HepG2 (cell line): ENCODE results near the gene HLA-DOA. TPM values are rescaled to one million over a fixed set of nuclear protein-coding genes. Genes with fewer than 3 reads are reported as not detected.
A peak's percentile ranks its signal among the peaks of the same experiment; 100 is the strongest.

Experiments used
- ATRX ChIP-seq: sonication (generic); formaldehyde crosslinking; IDR thresholded peaks from 2 replicates; pipeline ENCODE4 v1.4.0; 2020; ENCODE audit warnings: missing genetic modification reagents, borderline replicate concordance
- EZH2 ChIP-seq: conservative IDR thresholded peaks from 2 replicates; pipeline ENCODE4 v1.6.1; 2012; ENCODE audit warnings: mild to moderate bottlenecking, low read depth, low read length, moderate library complexity
- HHEX ChIP-seq: IDR thresholded peaks from 2 replicates; pipeline ENCODE4 v1.6.1; 2016; ENCODE audit warnings: control low read depth
- HOXA7 ChIP-seq: sonication (generic); formaldehyde crosslinking; IDR thresholded peaks from 2 replicates; pipeline ENCODE4 v1.8.1; 2022; ENCODE audit warnings: mild to moderate bottlenecking, missing genetic modification reagents, moderate library complexity
- JUNB ChIP-seq: sonication (generic); formaldehyde crosslinking; IDR thresholded peaks from 2 replicates; pipeline ENCODE4 v1.8.0; 2022; ENCODE audit warnings: missing genetic modification reagents, mild to moderate bottlenecking, borderline replicate concordance
- KMT2A ChIP-seq: sonication (generic); formaldehyde crosslinking; IDR thresholded peaks from 2 replicates; pipeline ENCODE4 v1.4.0; 2020; ENCODE audit warnings: missing genetic modification reagents
- NFAT5 ChIP-seq: sonication (generic); formaldehyde crosslinking; IDR thresholded peaks from 2 replicates; pipeline ENCODE4 v1.4.0; 2020; ENCODE audit warnings: missing genetic modification reagents
- NFRKB ChIP-seq: fragments of 450-650 bp; IDR thresholded peaks from 2 replicates; pipeline ENCODE4 v1.6.1; 2017
- PATZ1 ChIP-seq: sonication (generic); formaldehyde crosslinking; IDR thresholded peaks from 2 replicates; pipeline ENCODE4 v1.4.0; 2020; ENCODE audit warnings: missing genetic modification reagents
- PAWR ChIP-seq: sonication (generic); formaldehyde crosslinking; IDR thresholded peaks from 2 replicates; pipeline ENCODE4 v1.4.0; 2020; ENCODE audit warnings: missing genetic modification reagents, mild to moderate bottlenecking, borderline replicate concordance
- REL ChIP-seq: sonication (generic); formaldehyde crosslinking; conservative IDR thresholded peaks from 2 replicates; pipeline ENCODE4 v1.8.0; 2022; ENCODE audit warnings: mild to moderate bottlenecking, missing genetic modification reagents, moderate library complexity
- SAFB2 ChIP-seq: sonication (generic); formaldehyde crosslinking; IDR thresholded peaks from 2 replicates; pipeline ENCODE4 v1.5.1; 2020; ENCODE audit warnings: missing genetic modification reagents, low read depth, mild to moderate bottlenecking, borderline replicate concordance
- ZNF280D ChIP-seq: sonication (generic); formaldehyde crosslinking; IDR thresholded peaks from 2 replicates; pipeline ENCODE4 v1.5.1; 2020; ENCODE audit warnings: mild to moderate bottlenecking, missing genetic modification reagents
- ZNF317 ChIP-seq: sonication (generic); formaldehyde crosslinking; IDR thresholded peaks from 2 replicates; pipeline ENCODE4 v1.5.0; 2020; ENCODE audit warnings: mild to moderate bottlenecking, missing genetic modification reagents
- ZNF589 ChIP-seq: sonication (generic); formaldehyde crosslinking; conservative IDR thresholded peaks from 2 replicates; pipeline ENCODE4 v1.8.0; 2022; ENCODE audit warnings: mild to moderate bottlenecking, moderate library complexity, missing genetic modification reagents
- ZNF615 ChIP-seq: sonication (generic); formaldehyde crosslinking; IDR thresholded peaks from 2 replicates; pipeline ENCODE4 v1.5.0; 2020; ENCODE audit warnings: mild to moderate bottlenecking, missing genetic modification reagents, borderline replicate concordance
- polyA plus RNA-seq, 8 experiments: library from polyadenylated mRNA; depleted of rRNA in 3 of 8; stranded (reverse) in 7 of 8; unstranded in 1 of 8; fragments of >200 nt; fragmentation: Illumina TruSeq in 4 of 8; extraction: Trizol in 4 of 8; gene quantifications; 2 replicates each; pipeline versions ENCODE4 v1.2.1 to v1.2.3, GENCODE V29; 2011 to 2016; ENCODE audit warnings: low read depth in 4 of 8, missing spikeins in 1 of 8, mixed read lengths in 1 of 8; ENCODE audit not compliant: insufficient read depth in 1 of 8
- total RNA-seq, 5 experiments: library from RNA; depleted of rRNA; stranded (reverse); fragments of >200 nt; fragmentation: Illumina TruSeq; extraction: Trizol; gene quantifications; 2 replicates each; pipeline ENCODE4 v1.2.3, GENCODE V29; 2016; ENCODE audit warnings: low read depth in 1 of 5
- TF ChIP-seq, protein P1 (sequence below): IDR thresholded peaks from 2 replicates; pipeline ENCODE4 v1.6.1; 2016; ENCODE audit warnings: missing compliant biosample characterization, missing genetic modification reagents, borderline replicate concordance
- TF ChIP-seq, protein P2 (sequence below): sonication (generic); formaldehyde crosslinking; IDR thresholded peaks from 2 replicates; pipeline ENCODE4 v1.5.1; 2020; ENCODE audit warnings: mild to moderate bottlenecking, missing genetic modification reagents, moderate library complexity

Gene HLA-DOA
- total and polyA plus RNA-seq, 2 of the 13 experiments (the other 11 are each of a cell fraction or from before 2014, with no cell fraction given) = 0.03 to 0.09 TPM

- TF ChIP-seq, protein P1, sequence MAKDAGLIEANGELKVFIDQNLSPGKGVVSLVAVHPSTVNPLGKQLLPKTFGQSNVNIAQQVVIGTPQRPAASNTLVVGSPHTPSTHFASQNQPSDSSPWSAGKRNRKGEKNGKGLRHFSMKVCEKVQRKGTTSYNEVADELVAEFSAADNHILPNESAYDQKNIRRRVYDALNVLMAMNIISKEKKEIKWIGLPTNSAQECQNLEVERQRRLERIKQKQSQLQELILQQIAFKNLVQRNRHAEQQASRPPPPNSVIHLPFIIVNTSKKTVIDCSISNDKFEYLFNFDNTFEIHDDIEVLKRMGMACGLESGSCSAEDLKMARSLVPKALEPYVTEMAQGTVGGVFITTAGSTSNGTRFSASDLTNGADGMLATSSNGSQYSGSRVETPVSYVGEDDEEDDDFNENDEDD (CRISPR knock-in tag) = no peak
- no peak for TF ChIP-seq NFAT5 (CRISPR knock-in tag)
- TF ChIP-seq HOXA7 (CRISPR knock-in tag) = no peak
- TF ChIP-seq ZNF589 (CRISPR knock-in tag) = 0 out of 2 replicates have a peak, but pooled peaks have one; percentile 15
- peak; percentile 86; the same call in 1 of the 2 replicates for TF ChIP-seq PAWR
- TF ChIP-seq ZNF615 = no peak
- TF ChIP-seq, protein P2, sequence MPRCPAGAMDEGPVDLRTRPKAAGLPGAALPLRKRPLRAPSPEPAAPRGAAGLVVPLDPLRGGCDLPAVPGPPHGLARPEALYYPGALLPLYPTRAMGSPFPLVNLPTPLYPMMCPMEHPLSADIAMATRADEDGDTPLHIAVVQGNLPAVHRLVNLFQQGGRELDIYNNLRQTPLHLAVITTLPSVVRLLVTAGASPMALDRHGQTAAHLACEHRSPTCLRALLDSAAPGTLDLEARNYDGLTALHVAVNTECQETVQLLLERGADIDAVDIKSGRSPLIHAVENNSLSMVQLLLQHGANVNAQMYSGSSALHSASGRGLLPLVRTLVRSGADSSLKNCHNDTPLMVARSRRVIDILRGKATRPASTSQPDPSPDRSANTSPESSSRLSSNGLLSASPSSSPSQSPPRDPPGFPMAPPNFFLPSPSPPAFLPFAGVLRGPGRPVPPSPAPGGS (CRISPR knock-in tag) = no peak
- no peak for TF ChIP-seq PATZ1 (CRISPR knock-in tag)
- 0 out of 2 replicates have a peak, but pooled peaks have one; percentile 25 for TF ChIP-seq KMT2A (CRISPR knock-in tag)
- TF ChIP-seq HHEX (CRISPR knock-in tag) = no peak
- TF ChIP-seq JUNB (CRISPR knock-in tag) = no peak
- no peak for TF ChIP-seq SAFB2 (CRISPR knock-in tag)
- no peak for TF ChIP-seq REL (CRISPR knock-in tag)
- no peak for TF ChIP-seq ZNF317 (CRISPR knock-in tag)
- TF ChIP-seq EZH2 = no peak
- TF ChIP-seq ATRX (CRISPR knock-in tag) = no peak
- TF ChIP-seq ZNF280D = peak; percentile 55; the same call in 1 of the 2 replicates
- TF ChIP-seq NFRKB = no peak
Measured at GRCh38 chr6:32971242-32971580, 38.2 kb downstream of the HLA-DOA start (continued).
